DND-41 (cell line): ENCODE data around the gene CALN1.

ENCODE experiments used
- CTCF ChIP-seq: IDR thresholded peaks from 2 replicates; pipeline ENCODE4 v1.5.1; 2012; ENCODE audit warnings: borderline replicate concordance, low read length, moderate library complexity, mild to moderate bottlenecking; ENCODE audit not compliant: poor library complexity, severe bottlenecking; ENCODE audit errors: extremely low read depth
- EZH2 ChIP-seq: IDR thresholded peaks from 3 replicates; pipeline ENCODE4 v1.6.1; 2012; ENCODE audit warnings: borderline replicate concordance, low read depth, mild to moderate bottlenecking, moderate library complexity, low read length, inconsistent platforms; ENCODE audit not compliant: severe bottlenecking

- TF ChIP-seq CTCF (no peak), EZH2 (no peak)
Observed at GRCh38 chr7:71974611-71975010, 437.5 kb downstream of the CALN1 start.
